ENCODE measurements around the gene MBOAT7. TPM values are rescaled to one million over a fixed set of nuclear protein-coding genes. Genes with fewer than 3 reads are reported as not detected.

MBOAT7 gene
- total and polyA plus RNA-seq, 2 donors from 2014 or later = 41.6 to 64.4 TPM

- Histone ChIP-seq H3K4me1 (ENCODE audit: control insufficient read depth in 2 of 3, insufficient read depth in 2 of 3, low read depth in 1 of 3, low read length in 3 of 3) (peaks cover 0 to 17% (median 5%) of the 10 kb centered on the region in 3 donors), H3K27me3 (ENCODE audit: control insufficient read depth, insufficient read depth, low read length) (no peaks in the 10 kb centered on the region), H3K36me3 (ENCODE audit: control insufficient read depth in 2 of 3, insufficient read depth in 3 of 3, low read length in 3 of 3) (no peaks in the 10 kb centered on the region), H3K9me3 (ENCODE audit: control insufficient read depth in 2 of 3, insufficient read depth in 1 of 3, low read length in 3 of 3) (no peaks in the 10 kb centered on the region), H3K9ac (ENCODE audit: low read length in 3 of 3) (no peak overlapping the region), H3K4me3 (ENCODE audit: low read length in 3 of 3) (no peak overlapping the region), H3K27ac (ENCODE audit: low read depth in 2 of 2, low read length in 2 of 2) (no peak overlapping the region)
- FAIRE-seq = no peak
- TF ChIP-seq, protein P1, sequence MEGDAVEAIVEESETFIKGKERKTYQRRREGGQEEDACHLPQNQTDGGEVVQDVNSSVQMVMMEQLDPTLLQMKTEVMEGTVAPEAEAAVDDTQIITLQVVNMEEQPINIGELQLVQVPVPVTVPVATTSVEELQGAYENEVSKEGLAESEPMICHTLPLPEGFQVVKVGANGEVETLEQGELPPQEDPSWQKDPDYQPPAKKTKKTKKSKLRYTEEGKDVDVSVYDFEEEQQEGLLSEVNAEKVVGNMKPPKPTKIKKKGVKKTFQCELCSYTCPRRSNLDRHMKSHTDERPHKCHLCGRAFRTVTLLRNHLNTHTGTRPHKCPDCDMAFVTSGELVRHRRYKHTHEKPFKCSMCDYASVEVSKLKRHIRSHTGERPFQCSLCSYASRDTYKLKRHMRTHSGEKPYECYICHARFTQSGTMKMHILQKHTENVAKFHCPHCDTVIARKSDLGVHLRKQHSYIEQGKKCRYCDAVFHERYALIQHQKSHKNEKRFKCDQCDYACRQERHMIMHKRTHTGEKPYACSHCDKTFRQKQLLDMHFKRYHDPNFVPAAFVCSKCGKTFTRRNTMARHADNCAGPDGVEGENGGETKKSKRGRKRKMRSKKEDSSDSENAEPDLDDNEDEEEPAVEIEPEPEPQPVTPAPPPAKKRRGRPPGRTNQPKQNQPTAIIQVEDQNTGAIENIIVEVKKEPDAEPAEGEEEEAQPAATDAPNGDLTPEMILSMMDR (IDR thresholded peaks at IDR 0.05; ENCODE audit: borderline replicate concordance, extremely low read depth, insufficient read depth) = no peak
- intact Hi-C loops (cut with DNase I) = no loop called here
- peak; percentile 50 to 93 (median 76) for DNase-seq
Measured at GRCh38 chr19:54164369-54165068, 24.9 kb downstream of the MBOAT7 start.

GRCh38 chr19:54162884-54163283 lies 26.5 kb downstream of the MBOAT7 start:
- Histone ChIP-seq H3K36me3 (ENCODE audit: control insufficient read depth in 2 of 3, insufficient read depth in 3 of 3, low read length in 3 of 3) (peaks cover 0 to 5% (median 2%) of the 10 kb centered on the region in 3 donors), H3K4me1 (ENCODE audit: control insufficient read depth in 2 of 3, insufficient read depth in 2 of 3, low read depth in 1 of 3, low read length in 3 of 3) (peaks cover 0 to 25% (median 13%) of the 10 kb centered on the region in 3 donors), H3K4me3 (ENCODE audit: low read length in 3 of 3) (peak overlapping the region in 1 of 3 donors; percentile 49), H3K9ac (ENCODE audit: low read length in 3 of 3) (peak overlapping the region in 1 of 3 donors; percentile 40), H3K9me3 (ENCODE audit: control insufficient read depth in 2 of 3, insufficient read depth in 1 of 3, low read length in 3 of 3) (no peaks in the 10 kb centered on the region), H3K27me3 (ENCODE audit: control insufficient read depth, insufficient read depth, low read length) (no peaks in the 10 kb centered on the region), H3K27ac (ENCODE audit: low read depth in 2 of 2, low read length in 2 of 2) (peak overlapping the region in 1 of 2 donors; percentile 57)
- intact Hi-C loops (cut with DNase I) = no loop called here
- peak in 1 of 5 donors; percentile 72 for DNase-seq
- TF ChIP-seq, protein P1 (IDR thresholded peaks at IDR 0.05; ENCODE audit: borderline replicate concordance, extremely low read depth, insufficient read depth) = no peak
- FAIRE-seq = no peak

DNA sequence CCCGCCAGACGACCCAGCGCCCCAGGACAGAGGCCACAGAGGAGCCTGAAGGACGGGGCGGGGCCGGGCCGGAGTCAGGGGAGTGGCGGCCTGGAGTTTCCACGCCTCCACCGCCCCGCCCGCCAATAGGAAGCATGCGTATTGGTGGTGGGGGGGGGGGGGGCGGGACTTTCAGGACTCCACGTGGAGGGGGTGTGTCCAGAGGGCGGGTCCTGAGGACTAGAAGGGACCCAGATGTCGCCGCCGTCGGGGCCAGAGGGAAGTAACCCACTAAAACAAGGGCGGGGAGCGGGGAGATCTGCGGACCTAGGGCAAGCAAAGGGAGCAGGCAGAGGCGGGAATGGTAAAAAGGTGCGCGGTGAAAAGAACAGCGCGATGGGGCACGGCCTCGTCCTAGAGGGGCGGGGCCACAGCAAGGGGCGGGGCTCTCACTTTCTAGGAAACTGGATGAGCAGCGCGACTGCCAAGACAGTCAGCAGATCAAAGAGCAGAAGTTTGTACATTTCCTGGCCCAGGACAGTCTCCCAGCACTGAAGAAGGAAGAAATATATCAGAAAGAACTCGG lies 27.1 kb downstream of the MBOAT7 start:
- TF ChIP-seq, protein P1 (IDR thresholded peaks at IDR 0.05; ENCODE audit: borderline replicate concordance, extremely low read depth, insufficient read depth) = no peak
- intact Hi-C loops (cut with DNase I) = no loop called here
- Histone ChIP-seq H3K36me3 (ENCODE audit: control insufficient read depth in 2 of 3, insufficient read depth in 3 of 3, low read length in 3 of 3) (peaks cover 0 to 7% (median 5%) of the 10 kb centered on the region in 3 donors), H3K4me1 (ENCODE audit: control insufficient read depth in 2 of 3, insufficient read depth in 2 of 3, low read depth in 1 of 3, low read length in 3 of 3) (peaks cover 0 to 25% (median 13%) of the 10 kb centered on the region in 3 donors), H3K9ac (ENCODE audit: low read length in 3 of 3) (no peak overlapping the region), H3K4me3 (ENCODE audit: low read length in 3 of 3) (peak overlapping the region; percentile 35 to 51 (median 49)), H3K27ac (ENCODE audit: low read depth in 2 of 2, low read length in 2 of 2) (peak overlapping the region in 1 of 2 donors; percentile 57), H3K9me3 (ENCODE audit: control insufficient read depth in 2 of 3, insufficient read depth in 1 of 3, low read length in 3 of 3) (no peaks in the 10 kb centered on the region), H3K27me3 (ENCODE audit: control insufficient read depth, insufficient read depth, low read length) (no peaks in the 10 kb centered on the region)
- peak; percentile 74 to 96 (median 90) for DNase-seq
- FAIRE-seq = no peak

Measured in kidney (tissue), 14 donors.